Loucy (cell line): Measurements from ENCODE around the gene DTNB.

Experiments
- H2AFZ ChIP-seq: fragments of 200-600 bp; sonication (generic); 2 replicates; pipeline ENCODE4 v1.6.0; 2016; ENCODE audit warnings: antibody characterized with exemption, mild to moderate bottlenecking, low read length, moderate library complexity
- H3F3A ChIP-seq: fragments of 200-600 bp; 2 replicates; pipeline ENCODE4 v1.6.0; 2016; ENCODE audit warnings: antibody characterized with exemption, low read depth, mild to moderate bottlenecking
- H3K27me3 ChIP-seq: fragments of 200-600 bp; sonication (generic); 2 replicates; pipeline ENCODE4 v1.6.1; 2014; ENCODE audit warnings: low read length, mild to moderate bottlenecking; ENCODE audit not compliant: insufficient read depth, poor library complexity, severe bottlenecking
- H3K36me3 ChIP-seq: fragments of 200-600 bp; sonication (generic); 2 replicates; pipeline ENCODE4 v1.6.1; 2016; ENCODE audit warnings: low read length; ENCODE audit not compliant: insufficient read depth
- H3K4me1 ChIP-seq: fragments of 200-600 bp; sonication (generic); 2 replicates; pipeline ENCODE4 v1.5.1; 2014; ENCODE audit warnings: low read length, mild to moderate bottlenecking; ENCODE audit not compliant: insufficient read depth, poor library complexity, severe bottlenecking
- H3K4me2 ChIP-seq: fragments of 200-600 bp; sonication (generic); 2 replicates; pipeline ENCODE4 v1.6.0; 2014; ENCODE audit warnings: antibody characterized with exemption, low read length, low read depth, mild to moderate bottlenecking; ENCODE audit not compliant: poor library complexity, severe bottlenecking
- H3K4me3 ChIP-seq: fragments of 200-600 bp; sonication (generic); 2 replicates; pipeline ENCODE4 v1.5.1; 2014; ENCODE audit warnings: low read length, mild to moderate bottlenecking, mixed read lengths; ENCODE audit not compliant: poor library complexity, severe bottlenecking
- H3K79me2 ChIP-seq: fragments of 200-600 bp; sonication (generic); 2 replicates; pipeline ENCODE4 v1.6.1; 2014; ENCODE audit warnings: low read length; ENCODE audit not compliant: insufficient read depth
- H3K9ac ChIP-seq: fragments of 200-600 bp; sonication (generic); 2 replicates; pipeline ENCODE4 v1.6.0; 2014; ENCODE audit warnings: mild to moderate bottlenecking, low read depth, low read length, moderate library complexity; ENCODE audit not compliant: poor library complexity, severe bottlenecking
- H3K9me2 ChIP-seq: fragments of 200-600 bp; sonication (generic); replicated peaks from 2 replicates; pipeline ENCODE4 v1.6.1; 2016; ENCODE audit warnings: low read depth, low read length, mixed read lengths
- H3K9me3 ChIP-seq: fragments of 200-600 bp; sonication (generic); 2 replicates; pipeline ENCODE4 v1.6.1; 2014; ENCODE audit warnings: mild to moderate bottlenecking, antibody characterized with exemption, low read length, low read depth; ENCODE audit not compliant: insufficient read depth
- H4K20me1 ChIP-seq: fragments of 200-600 bp; sonication (generic); 2 replicates; pipeline ENCODE4 v1.6.0; 2014; ENCODE audit warnings: antibody characterized with exemption, low read length, mild to moderate bottlenecking; ENCODE audit not compliant: insufficient read depth, poor library complexity, severe bottlenecking
- CTCF ChIP-seq: fragments of 200-600 bp; sonication (generic); conservative IDR thresholded peaks from 2 replicates; pipeline ENCODE4 v1.5.1; 2014; ENCODE audit warnings: mild to moderate bottlenecking, antibody characterized with exemption, low read length
- EZH2phosphoT487 ChIP-seq: fragments of 200-600 bp; IDR thresholded peaks from 2 replicates; pipeline ENCODE4 v1.6.1; 2018; ENCODE audit warnings: antibody characterized with exemption, mild to moderate bottlenecking, moderate library complexity, borderline replicate concordance

DTNB gene

GRCh38 chr2:25354116-25354515, 319.3 kb downstream of the DTNB start:
- Histone ChIP-seq H3K4me3 (no peak overlapping the region), H3F3A (no peaks in the 10 kb centered on the region), H3K9me2 (no peaks in the 10 kb centered on the region), H3K79me2 (no peaks in the 10 kb centered on the region), H3K27me3 (no peaks in the 10 kb centered on the region), H3K9me3 (no peaks in the 10 kb centered on the region), H3K36me3 (no peaks in the 10 kb centered on the region), H3K4me2 (no peak overlapping the region), H3K9ac (no peak overlapping the region), H2AFZ (no peak overlapping the region), H4K20me1 (no peaks in the 10 kb centered on the region), H3K4me1 (no peaks in the 10 kb centered on the region)
- TF ChIP-seq CTCF (no peak), EZH2phosphoT487 (no peak)

GRCh38 chr2:25349397-25349796, 324.0 kb downstream of the DTNB start:
- no peak overlapping the region for H3K4me2 ChIP-seq
- H3K9me3 ChIP-seq = no peaks in the 10 kb centered on the region
- no peak overlapping the region for H2AFZ ChIP-seq
- no peaks in the 10 kb centered on the region for H3K27me3 ChIP-seq
- peaks cover 4% of the 10 kb centered on the region for H3K4me1 ChIP-seq
- H3K9me2 ChIP-seq = no peaks in the 10 kb centered on the region
- H4K20me1 ChIP-seq = no peaks in the 10 kb centered on the region
- H3F3A ChIP-seq = no peaks in the 10 kb centered on the region
- H3K36me3 ChIP-seq = no peaks in the 10 kb centered on the region
- H3K9ac ChIP-seq = no peak overlapping the region
- no peaks in the 10 kb centered on the region for H3K79me2 ChIP-seq
- no peak for TF ChIP-seq CTCF
- no peak for TF ChIP-seq EZH2phosphoT487
- H3K4me3 ChIP-seq = no peak overlapping the region

DNA sequence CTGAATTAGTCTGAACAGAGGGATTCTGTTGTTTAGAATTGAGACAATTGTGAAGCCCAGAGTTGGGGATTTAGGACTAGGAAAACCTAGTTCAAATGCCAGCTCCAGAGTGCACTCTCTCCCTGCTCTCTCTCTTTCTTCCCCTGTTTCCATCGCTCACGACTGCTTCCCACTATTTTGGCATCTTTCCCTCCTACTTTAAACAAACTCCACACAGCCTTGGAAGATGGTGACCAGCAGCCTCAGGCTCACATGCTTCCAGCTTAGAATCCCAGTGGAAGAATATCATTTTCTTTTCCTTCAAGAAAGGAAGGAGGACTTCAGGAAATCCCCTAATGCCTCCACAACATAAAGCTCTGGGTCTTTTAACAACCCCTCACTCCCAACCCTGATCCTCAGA, 325.5 kb downstream of the DTNB start:
- Histone ChIP-seq H4K20me1 (no peaks in the 10 kb centered on the region), H3K36me3 (no peaks in the 10 kb centered on the region), H3K9me3 (no peaks in the 10 kb centered on the region), H3K27me3 (no peaks in the 10 kb centered on the region), H3K9ac (no peak overlapping the region), H2AFZ (0 out of 2 replicates have a peak overlapping the region, but pooled peaks have one; percentile 1), H3F3A (no peaks in the 10 kb centered on the region), H3K4me2 (no peak overlapping the region), H3K4me1 (peaks cover 4% of the 10 kb centered on the region), H3K4me3 (no peak overlapping the region), H3K9me2 (no peaks in the 10 kb centered on the region), H3K79me2 (no peaks in the 10 kb centered on the region)
- TF ChIP-seq EZH2phosphoT487 = no peak
- no peak for TF ChIP-seq CTCF
